WERI-Rb-1 (cell line): ENCODE measurements around the gene KSR1.
A peak's percentile ranks its signal among the peaks of the same experiment; 100 is the strongest.

Experiments used
- DNase-seq: peaks from one replicate; pipeline ENCODE4 v3.0.0-alpha.2; 2020
- H3K27ac ChIP-seq: fragments of 250-450 bp; sonication (Bioruptor Pico); 2 replicates; pipeline ENCODE4 v1.5.1; 2020; ENCODE audit warnings: mild to moderate bottlenecking, moderate library complexity
- H3K27me3 ChIP-seq: fragments of 250-450 bp; sonication (Bioruptor Pico); 2 replicates; pipeline ENCODE4 v1.5.1; 2021; ENCODE audit warnings: mild to moderate bottlenecking, low read depth, moderate library complexity; ENCODE audit not compliant: insufficient read depth, severe bottlenecking
- H3K36me3 ChIP-seq: fragments of 250-450 bp; sonication (Bioruptor Pico); 2 replicates; pipeline ENCODE4 v1.5.1; 2020; ENCODE audit warnings: mild to moderate bottlenecking, moderate library complexity
- H3K4me3 ChIP-seq: 2 replicates; pipeline ENCODE4 v1.5.1; 2011; ENCODE audit warnings: low read depth, mild to moderate bottlenecking, control low read depth, low read length
- H3K9me3 ChIP-seq: fragments of 250-450 bp; sonication (Bioruptor Pico); 2 replicates; pipeline ENCODE4 v1.5.1; 2021; ENCODE audit warnings: mild to moderate bottlenecking, moderate library complexity; ENCODE audit not compliant: severe bottlenecking
- CTCF ChIP-seq: IDR thresholded peaks from 2 replicates; pipeline ENCODE4 v1.5.1; 2011; ENCODE audit warnings: low read depth, mild to moderate bottlenecking, control low read depth, inconsistent platforms, low read length

Gene KSR1

GRCh38 chr17:27494192-27495091 is 38.2 kb downstream of the KSR1 start:
- H3K4me3 ChIP-seq: no peak overlapping the region
- H3K27ac ChIP-seq: peak overlapping the region; percentile 94
- H3K36me3 ChIP-seq: no peaks in the 10 kb centered on the region
- no peaks in the 10 kb centered on the region for H3K27me3 ChIP-seq
- peak; percentile 76 for DNase-seq
- TF ChIP-seq CTCF: peak; percentile 70
- H3K9me3 ChIP-seq: no peaks in the 10 kb centered on the region

- H3K27me3 ChIP-seq: no peaks in the 10 kb centered on the region
- no peak overlapping the region for H3K4me3 ChIP-seq
- H3K9me3 ChIP-seq: no peaks in the 10 kb centered on the region
- H3K27ac ChIP-seq: peak overlapping the region; percentile 94
- H3K36me3 ChIP-seq: peaks cover 8% of the 10 kb centered on the region
- no peak for DNase-seq
- TF ChIP-seq CTCF: no peak
These were observed 39.2 kb downstream of the KSR1 start for GRCh38 chr17:27495460-27495859.

DNA sequence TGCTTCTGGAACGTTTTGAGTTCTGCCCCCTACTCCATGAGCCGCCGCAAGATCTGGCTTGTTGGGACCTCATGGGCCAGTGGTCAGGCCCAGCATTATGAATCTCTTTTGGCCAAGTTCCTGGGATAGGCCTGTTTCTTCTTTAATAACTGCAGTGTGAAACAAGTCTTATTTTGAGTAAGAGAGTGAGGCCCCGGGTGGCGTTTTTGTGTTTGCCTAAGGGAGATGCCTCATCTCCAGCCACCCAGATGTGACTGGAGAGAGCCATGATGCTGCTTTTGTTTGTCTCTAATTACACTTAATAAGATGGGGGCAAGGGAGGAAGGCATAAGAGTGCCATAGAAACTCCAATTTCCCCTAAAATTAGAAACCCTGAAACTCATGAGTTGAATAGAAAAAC is 39.8 kb downstream of the KSR1 start:
- Histone ChIP-seq H3K27ac (peak overlapping the region; percentile 94), H3K36me3 (peaks cover 8% of the 10 kb centered on the region), H3K9me3 (no peaks in the 10 kb centered on the region), H3K4me3 (no peak overlapping the region), H3K27me3 (no peaks in the 10 kb centered on the region)
- no peak for TF ChIP-seq CTCF
- no peak for DNase-seq

GRCh38 chr17:27496437-27496943 is 40.2 kb downstream of the KSR1 start:
- no peak for TF ChIP-seq CTCF
- peak overlapping the region; percentile 11 for H3K4me3 ChIP-seq
- DNase-seq: peak; percentile 78

GRCh38 chr17:27496971-27497370 is 40.7 kb downstream of the KSR1 start:
- H3K4me3 ChIP-seq: peak overlapping the region; percentile 11
- no peak for DNase-seq
- H3K27me3 ChIP-seq: no peaks in the 10 kb centered on the region
- H3K36me3 ChIP-seq: peaks cover 8% of the 10 kb centered on the region
- H3K27ac ChIP-seq: peak overlapping the region; percentile 94
- no peak for TF ChIP-seq CTCF
- peaks cover 8% of the 10 kb centered on the region for H3K9me3 ChIP-seq

More at GRCh38 chr17:27496437-27496943, 40.2 kb downstream of the KSR1 start:
- Histone ChIP-seq H3K27me3 (no peaks in the 10 kb centered on the region), H3K27ac (peak overlapping the region; percentile 94), H3K9me3 (peaks cover 3% of the 10 kb centered on the region), H3K36me3 (peaks cover 8% of the 10 kb centered on the region)
